Stomach (tissue), 9 donors: ENCODE measurements around the gene DGKQ. TPM values are rescaled to one million over a fixed set of nuclear protein-coding genes. Genes with fewer than 3 reads are reported as not detected.
A peak's percentile ranks its signal among the peaks of the same experiment; 100 is the strongest.

Source experiments
- DNase-seq, 2 donors: peaks; one replicate each; pipeline versions ENCODE4 v3.0.0 to v3.0.0-alpha.2; 2013 to 2019
- H3K27ac ChIP-seq, 5 donors: fragments of 200-600 bp in 4 of 5; sonication (generic) in 4 of 5; one replicate each; pipeline ENCODE4 v1.5.1; 2013 to 2019; ENCODE audit warnings: mild to moderate bottlenecking in 1 of 5, moderate library complexity in 1 of 5
- H3K27me3 ChIP-seq, 3 donors: fragments of 200-600 bp; sonication (generic); one replicate each; pipeline ENCODE4 v1.5.1; 2017 to 2019; ENCODE audit warnings: mixed run types in 1 of 3
- H3K36me3 ChIP-seq, 4 donors: fragments of 200-600 bp; sonication (generic); 1 replicate in 3 of 4; 2 replicates in 1 of 4; pipeline ENCODE4 v1.5.1; 2016 to 2019
- H3K4me1 ChIP-seq, 4 donors: fragments of 200-600 bp; sonication (generic); one replicate each; pipeline ENCODE4 v1.5.1; 2016 to 2019
- H3K4me3 ChIP-seq, 4 donors: fragments of 200-600 bp; sonication (generic) in 3 of 4; one replicate each; pipeline ENCODE4 v1.5.1; 2016 to 2019; ENCODE audit warnings: mild to moderate bottlenecking in 1 of 4
- H3K9me3 ChIP-seq, 4 donors: fragments of 200-600 bp; sonication (generic); one replicate each; pipeline ENCODE4 v1.5.1; 2016 to 2019
- CTCF ChIP-seq, 7 experiments: fragments of 450-650 bp in 4 of 7; fragments of 200-600 bp in 3 of 7; sonication (generic) in 3 of 7; IDR thresholded peaks; one replicate each; pipeline ENCODE4 v1.5.1; 2016 to 2019; ENCODE audit warnings: antibody characterized with exemption in 7 of 7, control low read depth in 2 of 7, mild to moderate bottlenecking in 1 of 7
- EP300 ChIP-seq: sonication (generic); formaldehyde crosslinking; IDR thresholded peaks from one replicate; pipeline ENCODE4 v1.6.1; 2017; ENCODE audit warnings: antibody characterized with exemption
- POLR2A ChIP-seq, 4 donors: fragments of 450-650 bp; IDR thresholded peaks; one replicate each; pipeline ENCODE4 v1.6.1; 2016; ENCODE audit warnings: antibody characterized with exemption in 4 of 4, control low read depth in 2 of 4, mild to moderate bottlenecking in 1 of 4, moderate library complexity in 1 of 4
- POLR2AphosphoS5 ChIP-seq, 3 donors: sonication (generic); formaldehyde crosslinking; IDR thresholded peaks; one replicate each; pipeline ENCODE4 v1.6.1; 2016; ENCODE audit warnings: antibody characterized with exemption in 3 of 3
- WGBS, 5 donors: extraction: QIAGEN DNeasy Blood & Tissue Kit in 3 of 5; methylation state at CpG; one replicate each; pipeline versions ENCODE4 v1.1.5 to v1.1.7; 2013 to 2018; 5-methylcytosine and 5-hydroxymethylcytosine counted together
- intact Hi-C: fragments of 100-400 bp; cut with DNase I; formaldehyde crosslinking; loops from one replicate; pipeline ENCODE4 v1.15.1; 2023; ENCODE audit warnings: low total_unique reads
- polyA plus RNA-seq, 3 donors: library from polyadenylated mRNA; stranded (reverse); fragments of 200-250 nt; gene quantifications; one replicate each; pipeline ENCODE4 v1.2.3, GENCODE V29; 2013
- total RNA-seq, 5 donors: library from RNA; depleted of rRNA; stranded (reverse); fragments of >200 nt; gene quantifications; one replicate each; pipeline versions ENCODE4 v1.1.0 to v1.2.3, GENCODE V29; 2014 to 2016
- donor health status: healthy with polysubstance abuse.
- donor health status: Bipolar disorder and iron deficiency.
- donor health status: healthy.

The DGKQ gene
- total and polyA plus RNA-seq, 8 donors, result 3.8 to 176 (median 7.3) TPM

GRCh38 chr4:986428-986878, 13.1 kb upstream of the DGKQ start:
- H3K27me3 ChIP-seq, result no peaks in the 10 kb centered on the region
- peaks cover 31 to 49% (median 42%) of the 10 kb centered on the region in 4 donors for H3K4me1 ChIP-seq
- WGBS, 5 donors, result 0 to 3% (median 1%) methylated on average over 14 of the region's 14 CpGs
- no peaks in the 10 kb centered on the region for H3K9me3 ChIP-seq
- TF ChIP-seq POLR2A (IDR thresholded peaks at IDR 0.05), result no peak
- no peak for TF ChIP-seq CTCF (IDR thresholded peaks at IDR 0.05)
- no peak for TF ChIP-seq POLR2AphosphoS5 (IDR thresholded peaks at IDR 0.05)
- TF ChIP-seq EP300, result no peak
- peak overlapping the region; percentile 65 to 96 (median 82) for H3K4me3 ChIP-seq
- intact Hi-C loops, result no loop called here
- peaks cover 0 to 28% (median 21%) of the 10 kb centered on the region in 4 donors for H3K36me3 ChIP-seq
- DNase-seq, result no peak
- peak overlapping the region; percentile 72 to 89 (median 75) for H3K27ac ChIP-seq

GRCh38 chr4:985123-985830, 11.9 kb upstream of the DGKQ start:
- intact Hi-C loops, result no loop called here
- Histone ChIP-seq H3K4me1 (peaks cover 31 to 43% (median 36%) of the 10 kb centered on the region in 4 donors), H3K27me3 (no peaks in the 10 kb centered on the region), H3K4me3 (peak overlapping the region in 3 of 4 donors; percentile 29 to 43 (median 29)), H3K9me3 (no peaks in the 10 kb centered on the region), H3K36me3 (peaks cover 0 to 16% (median 11%) of the 10 kb centered on the region in 4 donors), H3K27ac (peak overlapping the region in 3 of 5 donors; percentile 18 to 45 (median 35))
- peak; percentile 85 to 88 for DNase-seq
- TF ChIP-seq EP300 (no peak), POLR2AphosphoS5 (IDR thresholded peaks at IDR 0.05) (peak in 2 of 3 donors; percentile 29 to 66), CTCF (IDR thresholded peaks at IDR 0.05) (no peak), POLR2A (IDR thresholded peaks at IDR 0.05) (no peak)
- WGBS, 5 donors, result 25 to 48% (median 35%) methylated on average over 23 of the region's 23 CpGs

- WGBS, 5 donors, result 67 to 79% (median 68%) methylated on average over 15 of the region's 15 CpGs
- Histone ChIP-seq H3K4me3 (peak overlapping the region in 3 of 4 donors; percentile 29 to 43 (median 29)), H3K27me3 (no peaks in the 10 kb centered on the region), H3K4me1 (peaks cover 31 to 43% (median 36%) of the 10 kb centered on the region in 4 donors), H3K36me3 (peaks cover 0 to 8% (median 4%) of the 10 kb centered on the region in 4 donors), H3K27ac (peak overlapping the region in 3 of 5 donors; percentile 18 to 45 (median 35)), H3K9me3 (no peaks in the 10 kb centered on the region)
- intact Hi-C loops, result no loop called here
- no peak for TF ChIP-seq EP300
- no peak for TF ChIP-seq POLR2AphosphoS5 (IDR thresholded peaks at IDR 0.05)
- no peak for TF ChIP-seq CTCF (IDR thresholded peaks at IDR 0.05)
- TF ChIP-seq POLR2A (IDR thresholded peaks at IDR 0.05), result no peak
- DNase-seq, result no peak
Observed at GRCh38 chr4:984336-985054, 11.1 kb upstream of the DGKQ start.

- Histone ChIP-seq H3K27ac (no peak overlapping the region), H3K4me3 (no peak overlapping the region), H3K27me3 (no peaks in the 10 kb centered on the region), H3K4me1 (peaks cover 26 to 31% (median 30%) of the 10 kb centered on the region in 4 donors), H3K36me3 (no peaks in the 10 kb centered on the region), H3K9me3 (no peaks in the 10 kb centered on the region)
- intact Hi-C loops, result no loop called here
- 95 to 98% (median 97%) methylated on average over 15 of the region's 15 CpGs for WGBS, 5 donors
- TF ChIP-seq POLR2AphosphoS5 (IDR thresholded peaks at IDR 0.05) (no peak), CTCF (IDR thresholded peaks at IDR 0.05) (no peak), EP300 (no peak), POLR2A (IDR thresholded peaks at IDR 0.05) (no peak)
- DNase-seq, result no peak
Observed at GRCh38 chr4:982814-983213, 9.4 kb upstream of the DGKQ start.
